Measurements from ENCODE around the gene HRH2.

- TF ChIP-seq CTCF (optimal IDR thresholded peaks at IDR 0.05 in 1 of 3, IDR thresholded peaks at IDR 0.05 in 1 of 3, conservative IDR thresholded peaks at IDR 0.05 in 1 of 3; ENCODE audit: extremely low read depth in 1 of 3, insufficient read depth in 2 of 3, low read length in 3 of 3) = no peak
- TF ChIP-seq EZH2 (IDR thresholded peaks at IDR 0.05; ENCODE audit: low read length) = no peak
These were observed 91.7 kb downstream of the HRH2 start for GRCh38 chr5:175749591-175749990.
